ENCODE measurements around the gene TRPM1. TPM values are rescaled to one million over a fixed set of nuclear protein-coding genes. Genes with fewer than 3 reads are reported as not detected.

Gene TRPM1
- total RNA-seq, 2 donors from 2014 or later: not detected

GRCh38 chr15:30978328-30978727 lies 123.2 kb downstream of the TRPM1 start:
- ATAC-seq (replicated peaks in 1 of 2) (no peak), DNase-seq (no peak)
- Mint-ChIP-seq H3K27me3 (ENCODE audit: low read depth) (no peaks in the 10 kb centered on the region), H3K27ac (no peak overlapping the region), H3K4me1 (ENCODE audit: low read depth) (peaks cover 19% of the 10 kb centered on the region), H3K4me3 (no peak overlapping the region), H3K9me3 (no peaks in the 10 kb centered on the region), H3K36me3 (ENCODE audit: insufficient read depth in 2 of 2) (peaks cover 0 to 15% of the 10 kb centered on the region in 2 donors)

GRCh38 chr15:30974112-30974511 lies 127.4 kb downstream of the TRPM1 start:
- no peaks in the 10 kb centered on the region for H3K9me3 Mint-ChIP-seq
- H3K27me3 Mint-ChIP-seq (ENCODE audit: low read depth): no peaks in the 10 kb centered on the region
- H3K27ac Mint-ChIP-seq: no peak overlapping the region
- no peak for DNase-seq
- peaks cover 23% of the 10 kb centered on the region for H3K4me1 Mint-ChIP-seq (ENCODE audit: low read depth)
- no peak overlapping the region for H3K4me3 Mint-ChIP-seq
- peaks cover 4 to 14% of the 10 kb centered on the region in 2 donors for H3K36me3 Mint-ChIP-seq (ENCODE audit: insufficient read depth in 2 of 2)
- no peak for ATAC-seq (replicated peaks in 1 of 2)

GRCh38 chr15:30973379-30973778 lies 128.1 kb downstream of the TRPM1 start:
- no peak overlapping the region for H3K4me3 Mint-ChIP-seq
- no peak for ATAC-seq (replicated peaks in 1 of 2)
- no peak overlapping the region for H3K27ac Mint-ChIP-seq
- H3K27me3 Mint-ChIP-seq (ENCODE audit: low read depth): no peaks in the 10 kb centered on the region
- peaks cover 4 to 11% of the 10 kb centered on the region in 2 donors for H3K36me3 Mint-ChIP-seq (ENCODE audit: insufficient read depth in 2 of 2)
- H3K4me1 Mint-ChIP-seq (ENCODE audit: low read depth): peaks cover 19% of the 10 kb centered on the region
- no peak for DNase-seq
- H3K9me3 Mint-ChIP-seq: no peaks in the 10 kb centered on the region

- Mint-ChIP-seq H3K36me3 (ENCODE audit: insufficient read depth in 2 of 2) (peaks cover 4 to 11% of the 10 kb centered on the region in 2 donors), H3K4me3 (no peak overlapping the region)
Measured at GRCh38 chr15:30969724-30970123, 131.8 kb downstream of the TRPM1 start.

GRCh38 chr15:30963681-30964080 lies 137.8 kb downstream of the TRPM1 start:
- Mint-ChIP-seq H3K36me3 (ENCODE audit: insufficient read depth in 2 of 2) (peaks cover 0 to 7% of the 10 kb centered on the region in 2 donors), H3K27me3 (ENCODE audit: low read depth) (no peaks in the 10 kb centered on the region)

More at GRCh38 chr15:30969724-30970123, 131.8 kb downstream of the TRPM1 start:
- H3K27me3 Mint-ChIP-seq (ENCODE audit: low read depth): no peaks in the 10 kb centered on the region
- ATAC-seq (replicated peaks in 1 of 2) (no peak), DNase-seq (no peak)
- no peaks in the 10 kb centered on the region for H3K9me3 Mint-ChIP-seq
- H3K27ac Mint-ChIP-seq: no peak overlapping the region
- H3K4me1 Mint-ChIP-seq (ENCODE audit: low read depth): peaks cover 21% of the 10 kb centered on the region

GRCh38 chr15:30962659-30963058 lies 138.9 kb downstream of the TRPM1 start:
- Mint-ChIP-seq H3K36me3 (ENCODE audit: insufficient read depth in 2 of 2) (peaks cover 0 to 12% of the 10 kb centered on the region in 2 donors), H3K27me3 (ENCODE audit: low read depth) (no peaks in the 10 kb centered on the region), H3K4me1 (ENCODE audit: low read depth) (peaks cover 14% of the 10 kb centered on the region), H3K9me3 (no peaks in the 10 kb centered on the region), H3K4me3 (no peak overlapping the region), H3K27ac (no peak overlapping the region)
- ATAC-seq (replicated peaks in 1 of 2) (no peak), DNase-seq (no peak)

More at GRCh38 chr15:30963681-30964080, 137.8 kb downstream of the TRPM1 start:
- no peak for DNase-seq
- Mint-ChIP-seq H3K4me3 (no peak overlapping the region), H3K4me1 (ENCODE audit: low read depth) (peaks cover 14% of the 10 kb centered on the region), H3K9me3 (no peaks in the 10 kb centered on the region), H3K27ac (no peak overlapping the region)
- ATAC-seq (replicated peaks in 1 of 2): no peak

- ATAC-seq (replicated peaks in 1 of 2) (no peak), DNase-seq (no peak)
- no peaks in the 10 kb centered on the region for H3K9me3 Mint-ChIP-seq
- H3K27ac Mint-ChIP-seq: no peak overlapping the region
- H3K36me3 Mint-ChIP-seq (ENCODE audit: insufficient read depth in 2 of 2): peaks cover 0 to 14% of the 10 kb centered on the region in 2 donors
- no peak overlapping the region for H3K4me3 Mint-ChIP-seq
- H3K27me3 Mint-ChIP-seq (ENCODE audit: low read depth): no peaks in the 10 kb centered on the region
- peaks cover 14% of the 10 kb centered on the region for H3K4me1 Mint-ChIP-seq (ENCODE audit: low read depth)
Measured at GRCh38 chr15:30962079-30962478, 139.4 kb downstream of the TRPM1 start.

GRCh38 chr15:30958219-30958618 lies 143.3 kb downstream of the TRPM1 start:
- peak in 1 of 2 donors; percentile 39 for ATAC-seq (replicated peaks in 1 of 2)
- peaks cover 24% of the 10 kb centered on the region for H3K4me1 Mint-ChIP-seq (ENCODE audit: low read depth)

GRCh38 chr15:30956216-30957124 lies 145.1 kb downstream of the TRPM1 start:
- no peak for DNase-seq
- no peak for ATAC-seq (replicated peaks in 1 of 2)
- peaks cover 18% of the 10 kb centered on the region for H3K4me1 Mint-ChIP-seq (ENCODE audit: low read depth)
- no peaks in the 10 kb centered on the region for H3K27me3 Mint-ChIP-seq (ENCODE audit: low read depth)
- peaks cover 5 to 34% of the 10 kb centered on the region in 2 donors for H3K36me3 Mint-ChIP-seq (ENCODE audit: insufficient read depth in 2 of 2)
- H3K4me3 Mint-ChIP-seq: no peak overlapping the region
- H3K9me3 Mint-ChIP-seq: no peaks in the 10 kb centered on the region
- peak overlapping the region; percentile 2 for H3K27ac Mint-ChIP-seq

More at GRCh38 chr15:30958219-30958618, 143.3 kb downstream of the TRPM1 start:
- Mint-ChIP-seq H3K36me3 (ENCODE audit: insufficient read depth in 2 of 2) (peaks cover 2 to 21% of the 10 kb centered on the region in 2 donors), H3K27me3 (ENCODE audit: low read depth) (no peaks in the 10 kb centered on the region), H3K27ac (no peak overlapping the region), H3K4me3 (no peak overlapping the region), H3K9me3 (no peaks in the 10 kb centered on the region)
- no peak for DNase-seq

GRCh38 chr15:30954674-30955073 lies 146.9 kb downstream of the TRPM1 start:
- Mint-ChIP-seq H3K36me3 (ENCODE audit: insufficient read depth in 2 of 2) (peaks cover 7 to 36% of the 10 kb centered on the region in 2 donors), H3K4me3 (no peak overlapping the region), H3K27ac (no peak overlapping the region), H3K9me3 (no peaks in the 10 kb centered on the region), H3K27me3 (ENCODE audit: low read depth) (no peaks in the 10 kb centered on the region), H3K4me1 (ENCODE audit: low read depth) (peaks cover 18% of the 10 kb centered on the region)
- no peak for DNase-seq
- no peak for ATAC-seq (replicated peaks in 1 of 2)

GRCh38 chr15:30953731-30954378 lies 147.7 kb downstream of the TRPM1 start:
- peaks cover 9 to 43% of the 10 kb centered on the region in 2 donors for H3K36me3 Mint-ChIP-seq (ENCODE audit: insufficient read depth in 2 of 2)
- no peak overlapping the region for H3K27ac Mint-ChIP-seq
- ATAC-seq (replicated peaks in 1 of 2) (peak; percentile 51 to 80), DNase-seq (peak; percentile 19 to 24)
- H3K4me1 Mint-ChIP-seq (ENCODE audit: low read depth): peaks cover 18% of the 10 kb centered on the region
- no peaks in the 10 kb centered on the region for H3K27me3 Mint-ChIP-seq (ENCODE audit: low read depth)
- H3K9me3 Mint-ChIP-seq: no peaks in the 10 kb centered on the region
- H3K4me3 Mint-ChIP-seq: no peak overlapping the region

GRCh38 chr15:30953183-30953582 lies 148.3 kb downstream of the TRPM1 start:
- ATAC-seq (replicated peaks in 1 of 2): no peak
- DNase-seq: no peak
- no peaks in the 10 kb centered on the region for H3K9me3 Mint-ChIP-seq
- no peaks in the 10 kb centered on the region for H3K27me3 Mint-ChIP-seq (ENCODE audit: low read depth)
- no peak overlapping the region for H3K27ac Mint-ChIP-seq
- H3K4me3 Mint-ChIP-seq: no peak overlapping the region
- peaks cover 18% of the 10 kb centered on the region for H3K4me1 Mint-ChIP-seq (ENCODE audit: low read depth)
- peaks cover 9 to 44% of the 10 kb centered on the region in 2 donors for H3K36me3 Mint-ChIP-seq (ENCODE audit: insufficient read depth in 2 of 2)

All from activated T-cell treated with anti-CD3 and anti-CD28 coated beads, Interleukin-2, amount 50 U/mL, for 72 hours (primary cell).